Activated CD8-positive, alpha-beta memory T cell treated with anti-CD3 and anti-CD28 coated beads, Interleukin-2, amount 10 ng/mL, durations not matched to agents 7 days and 5 days (primary cell): ENCODE results near the gene RNASE3. TPM values are rescaled to one million over a fixed set of nuclear protein-coding genes. Genes with fewer than 3 reads are reported as not detected.
"Not testable (repeated sequence)": the region's sequence is repeated elsewhere in the genome, so short reads cannot be mapped to it uniquely, and the experiment has no call there.

Source experiments
- ATAC-seq: fragments of 150-1000 bp; cut with Tn5 transposase; one replicate; pipeline ENCODE4 v1.10.0; 2021; ENCODE audit warnings: moderate library complexity
- CTCF ChIA-PET: fragments of 350-600 bp; sonication (Branson Sonifier 250); formaldehyde crosslinking; loops from one replicate; lab custom pipeline; 2021; ENCODE audit warnings: antibody characterized with exemption; lab: Charles Lee
- DNase-seq: peaks from one replicate; pipeline ENCODE4 v3.0.0-alpha.2; 2020
- H3K27ac Mint-ChIP-seq: one replicate; pipeline ENCODE4 v1.8.0; 2021; ENCODE audit warnings: mild to moderate bottlenecking, mixed read lengths
- H3K27me3 Mint-ChIP-seq: one replicate; pipeline ENCODE4 v1.8.0; 2021; ENCODE audit warnings: mixed read lengths
- H3K36me3 Mint-ChIP-seq: one replicate; pipeline ENCODE4 v1.8.0; 2021; ENCODE audit warnings: mild to moderate bottlenecking, mixed read lengths
- H3K4me1 Mint-ChIP-seq: one replicate; pipeline ENCODE4 v1.8.0; 2021; ENCODE audit warnings: mixed read lengths
- H3K4me3 Mint-ChIP-seq: one replicate; pipeline ENCODE4 v1.8.0; 2021; ENCODE audit warnings: mild to moderate bottlenecking, moderate library complexity, mixed read lengths
- H3K9me3 Mint-ChIP-seq: one replicate; pipeline ENCODE4 v1.8.0; 2022; ENCODE audit warnings: low read depth, mixed read lengths
- total RNA-seq, 2 experiments: library from RNA; stranded (reverse); gene quantifications; one replicate each; pipeline ENCODE4 v1.2.3, GENCODE V29; 2021

Gene RNASE3
- total RNA-seq, 2 experiments from 2014 or later: not detected

- Mint-ChIP-seq H3K4me1 (peaks cover 15% of the 10 kb centered on the region), H3K27me3 (peaks cover 9% of the 10 kb centered on the region), H3K36me3 (no peaks in the 10 kb centered on the region), H3K9me3 (no peaks in the 10 kb centered on the region), H3K4me3 (no peak overlapping the region), H3K27ac (no peak overlapping the region)
- CTCF ChIA-PET: no interaction called here
- ATAC-seq: no peak
- DNase-seq: no peak
These were observed 12.5 kb upstream of the RNASE3 start for GRCh38 chr14:20878695-20879094.

GRCh38 chr14:20881229-20881628, 10.0 kb upstream of the RNASE3 start:
- H3K4me1 Mint-ChIP-seq: peaks cover 13% of the 10 kb centered on the region
- ATAC-seq (peak; percentile 45), DNase-seq (peak; percentile 46)
- H3K27ac Mint-ChIP-seq, H3K9me3 Mint-ChIP-seq, H3K4me3 Mint-ChIP-seq, H3K36me3 Mint-ChIP-seq, H3K27me3 Mint-ChIP-seq: not testable (repeated sequence)
- CTCF ChIA-PET: interaction anchor here (0.8 kb wide), 1 partner anchor 89 kb away, joined by 3 read pairs; no protein-coding TSS in a partner anchor

GRCh38 chr14:20882787-20883186, 8.4 kb upstream of the RNASE3 start:
- DNase-seq, H3K36me3 Mint-ChIP-seq, H3K27me3 Mint-ChIP-seq, ATAC-seq, H3K27ac Mint-ChIP-seq, H3K9me3 Mint-ChIP-seq, CTCF ChIA-PET, H3K4me3 Mint-ChIP-seq: not testable (repeated sequence)
- H3K4me1 Mint-ChIP-seq: peaks cover 13% of the 10 kb centered on the region

- CTCF ChIA-PET, ATAC-seq, DNase-seq, H3K36me3 Mint-ChIP-seq, H3K4me1 Mint-ChIP-seq, H3K27ac Mint-ChIP-seq, H3K4me3 Mint-ChIP-seq, H3K9me3 Mint-ChIP-seq: not testable (repeated sequence)
- peaks cover 28% of the 10 kb centered on the region for H3K27me3 Mint-ChIP-seq
These were observed 2.8 kb upstream of the RNASE3 start for GRCh38 chr14:20888411-20888810.

- H3K4me3 Mint-ChIP-seq, H3K36me3 Mint-ChIP-seq, CTCF ChIA-PET, H3K9me3 Mint-ChIP-seq, H3K27ac Mint-ChIP-seq, DNase-seq, ATAC-seq, H3K4me1 Mint-ChIP-seq: not testable (repeated sequence)
- peaks cover 32% of the 10 kb centered on the region for H3K27me3 Mint-ChIP-seq
These were observed 4.1 kb downstream of the RNASE3 start for GRCh38 chr14:20895322-20895721.

- CTCF ChIA-PET: no interaction called here
- Mint-ChIP-seq H3K27me3 (peaks cover 11% of the 10 kb centered on the region), H3K4me3 (no peak overlapping the region), H3K4me1 (no peaks in the 10 kb centered on the region), H3K27ac (no peak overlapping the region), H3K9me3 (peaks cover 2% of the 10 kb centered on the region), H3K36me3 (no peaks in the 10 kb centered on the region)
- DNase-seq: no peak
- no peak for ATAC-seq
These were observed 13.3 kb downstream of the RNASE3 start for GRCh38 chr14:20904393-20905029.

GRCh38 chr14:20905676-20906075, 14.5 kb downstream of the RNASE3 start:
- DNase-seq: no peak
- no peaks in the 10 kb centered on the region for H3K9me3 Mint-ChIP-seq
- H3K27ac Mint-ChIP-seq: no peak overlapping the region
- ATAC-seq: no peak
- H3K4me1 Mint-ChIP-seq: no peaks in the 10 kb centered on the region
- CTCF ChIA-PET: interaction anchor here (1.3 kb wide), 1 partner anchor 65 kb away, joined by 5 read pairs; no protein-coding TSS in a partner anchor
- H3K27me3 Mint-ChIP-seq: peaks cover 11% of the 10 kb centered on the region
- H3K36me3 Mint-ChIP-seq: no peaks in the 10 kb centered on the region
- H3K4me3 Mint-ChIP-seq: no peak overlapping the region

GRCh38 chr14:20907214-20907613, 16.0 kb downstream of the RNASE3 start:
- no peaks in the 10 kb centered on the region for H3K4me1 Mint-ChIP-seq
- ATAC-seq (no peak), DNase-seq (no peak)
- H3K36me3 Mint-ChIP-seq: no peaks in the 10 kb centered on the region
- no peak overlapping the region for H3K4me3 Mint-ChIP-seq
- CTCF ChIA-PET: interaction anchor here (0.8 kb wide), 1 partner anchor 46 kb away, joined by 3 read pairs; no protein-coding TSS in a partner anchor
- no peak overlapping the region for H3K27ac Mint-ChIP-seq
- no peaks in the 10 kb centered on the region for H3K9me3 Mint-ChIP-seq
- peaks cover 16% of the 10 kb centered on the region for H3K27me3 Mint-ChIP-seq

GRCh38 chr14:20910822-20911221, 19.6 kb downstream of the RNASE3 start:
- H3K9me3 Mint-ChIP-seq, H3K36me3 Mint-ChIP-seq, H3K4me1 Mint-ChIP-seq, CTCF ChIA-PET, DNase-seq, H3K4me3 Mint-ChIP-seq, ATAC-seq, H3K27ac Mint-ChIP-seq: not testable (repeated sequence)
- H3K27me3 Mint-ChIP-seq: peaks cover 14% of the 10 kb centered on the region

GRCh38 chr14:20919038-20919756, 28.0 kb downstream of the RNASE3 start:
- H3K27ac Mint-ChIP-seq, H3K4me1 Mint-ChIP-seq, H3K4me3 Mint-ChIP-seq, ATAC-seq, CTCF ChIA-PET, DNase-seq, H3K9me3 Mint-ChIP-seq, H3K36me3 Mint-ChIP-seq: not testable (repeated sequence)
- H3K27me3 Mint-ChIP-seq: peaks cover 39% of the 10 kb centered on the region

- H3K27ac Mint-ChIP-seq, CTCF ChIA-PET, H3K36me3 Mint-ChIP-seq, ATAC-seq, DNase-seq, H3K9me3 Mint-ChIP-seq, H3K4me3 Mint-ChIP-seq, H3K4me1 Mint-ChIP-seq: not testable (repeated sequence)
- peaks cover 32% of the 10 kb centered on the region for H3K27me3 Mint-ChIP-seq
These were observed 32.6 kb downstream of the RNASE3 start for GRCh38 chr14:20923766-20924297.

GRCh38 chr14:20934148-20934762, 43.1 kb downstream of the RNASE3 start:
- ATAC-seq (no peak), DNase-seq (peak; percentile 53)
- Mint-ChIP-seq H3K4me1 (no peaks in the 10 kb centered on the region), H3K4me3 (no peak overlapping the region), H3K27me3 (peaks cover 9% of the 10 kb centered on the region), H3K27ac (no peak overlapping the region), H3K9me3 (no peaks in the 10 kb centered on the region), H3K36me3 (no peaks in the 10 kb centered on the region)
- CTCF ChIA-PET: interaction anchor here (2.8 kb wide), 1 partner anchor 37 kb away, joined by 9 read pairs; no protein-coding TSS in a partner anchor

GRCh38 chr14:20935303-20935984, 44.3 kb downstream of the RNASE3 start:
- H3K27ac Mint-ChIP-seq: no peak overlapping the region
- peaks cover 9% of the 10 kb centered on the region for H3K27me3 Mint-ChIP-seq
- ATAC-seq (no peak), DNase-seq (no peak)
- no peaks in the 10 kb centered on the region for H3K9me3 Mint-ChIP-seq
- no peaks in the 10 kb centered on the region for H3K36me3 Mint-ChIP-seq
- no peaks in the 10 kb centered on the region for H3K4me1 Mint-ChIP-seq
- no peak overlapping the region for H3K4me3 Mint-ChIP-seq
- CTCF ChIA-PET: interaction anchor here (1.3 kb wide), 1 partner anchor 35 kb away, joined by 3 read pairs; no protein-coding TSS in a partner anchor
